GM19193 (cell line): ENCODE measurements around the gene ZNF785.
A peak's percentile ranks its signal among the peaks of the same experiment; 100 is the strongest.

Experiments
- POLR2A ChIP-seq: IDR thresholded peaks from 4 replicates; pipeline ENCODE4 v1.6.1; 2011; ENCODE audit not compliant: insufficient read depth, insufficient read length; ENCODE audit errors: extremely low read depth

Gene ZNF785

DNA sequence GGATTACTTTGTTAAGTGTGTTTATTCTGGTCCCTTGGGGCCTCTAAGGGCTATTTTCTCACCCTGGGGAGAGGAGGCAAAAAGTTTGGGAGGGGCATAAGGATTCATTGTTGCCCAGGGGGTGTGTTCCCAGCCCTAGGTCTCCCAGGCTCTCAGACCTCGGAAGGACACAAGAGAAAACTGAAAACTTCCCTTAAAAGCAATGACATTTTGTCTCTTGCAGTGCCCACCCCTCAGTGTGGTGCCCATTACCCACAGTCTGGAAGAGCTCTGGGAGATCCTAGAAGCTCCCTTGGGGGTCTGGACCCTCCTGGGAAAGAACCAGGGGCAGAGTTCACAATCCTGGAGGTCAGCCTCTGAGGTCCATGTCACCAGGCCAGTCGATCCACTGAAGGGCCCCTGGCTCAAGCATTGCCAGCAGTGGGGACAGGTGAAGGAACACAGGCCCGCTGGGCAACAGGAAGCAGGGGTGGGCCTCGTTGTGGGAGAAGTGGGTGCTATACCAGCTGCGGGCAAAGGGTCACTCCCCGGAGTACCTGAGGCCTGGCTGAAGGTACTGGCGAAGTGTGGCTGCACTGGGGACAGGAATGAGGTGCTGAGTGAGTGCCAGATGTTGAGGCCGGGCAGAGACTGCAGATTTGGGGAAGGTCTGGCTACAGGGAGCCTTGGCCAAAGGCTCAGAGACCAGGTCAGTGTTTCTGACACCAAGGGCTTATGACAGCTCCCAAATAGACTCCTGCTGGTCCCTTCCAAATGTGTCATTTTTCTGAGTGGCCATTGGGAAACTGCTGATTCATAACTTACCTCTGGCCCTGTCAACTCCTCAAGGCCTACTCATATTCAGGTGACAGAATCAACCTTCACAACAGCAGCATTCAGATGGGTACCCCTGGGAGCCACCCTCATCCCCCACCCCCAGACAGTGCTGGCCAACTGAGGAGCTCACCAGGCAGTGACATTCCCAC is 46.2 kb downstream of the ZNF785 start:
- no peak for TF ChIP-seq POLR2A

DNA sequence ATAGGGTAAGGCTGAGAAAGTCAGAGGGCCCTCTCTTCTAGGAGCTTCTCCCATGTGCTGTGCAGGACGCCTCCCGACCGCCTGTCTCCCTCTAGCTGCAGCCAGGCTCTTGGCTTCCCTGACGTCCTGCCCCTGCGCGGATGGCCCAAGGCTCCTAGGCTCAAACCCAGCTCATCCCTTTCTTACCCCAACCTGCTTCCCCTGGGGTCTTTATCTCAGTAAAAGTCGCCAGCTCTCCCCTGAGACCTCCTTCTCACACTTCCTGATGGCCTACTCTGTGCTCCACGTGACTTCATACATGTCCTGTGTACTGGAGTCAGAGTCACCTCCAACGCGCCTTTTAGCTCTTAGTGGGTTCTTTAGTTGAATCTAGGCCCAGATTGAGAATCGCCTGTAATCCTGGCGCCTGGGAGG is 49.7 kb downstream of the ZNF785 start:
- peak; percentile 49 for TF ChIP-seq POLR2A

DNA sequence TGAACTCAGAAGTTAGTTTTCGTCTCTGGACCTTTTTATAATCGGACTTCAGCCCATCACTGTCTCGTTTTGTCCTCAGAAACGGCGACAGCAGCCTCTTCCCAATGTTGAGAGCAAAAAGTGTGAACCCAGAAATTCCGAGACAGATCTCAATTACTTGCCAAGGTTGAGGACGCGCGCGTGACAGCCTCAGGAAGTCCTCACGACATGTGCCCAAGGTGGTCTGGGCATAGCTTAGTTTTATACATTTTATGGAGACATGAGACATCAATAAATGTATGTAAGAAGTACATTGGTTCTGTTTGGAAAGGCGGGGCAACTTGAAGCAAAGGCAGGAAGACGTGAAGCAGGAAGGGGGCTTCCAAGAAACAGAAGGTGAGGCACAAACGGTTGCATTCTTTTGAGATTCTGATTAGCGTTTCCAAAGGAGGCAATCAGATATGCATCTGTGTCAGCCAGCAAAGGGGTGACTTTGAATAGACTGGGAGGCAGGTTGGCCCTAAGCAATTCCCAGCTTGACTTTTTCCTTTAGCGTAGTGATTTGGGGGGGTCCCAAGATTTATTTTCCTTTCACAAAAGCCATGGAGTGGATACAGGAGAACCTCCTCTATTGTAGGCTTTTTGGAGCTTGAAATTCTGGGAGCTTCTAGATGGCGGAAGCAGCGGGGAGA is 50.3 kb downstream of the ZNF785 start:
- no peak for TF ChIP-seq POLR2A

DNA sequence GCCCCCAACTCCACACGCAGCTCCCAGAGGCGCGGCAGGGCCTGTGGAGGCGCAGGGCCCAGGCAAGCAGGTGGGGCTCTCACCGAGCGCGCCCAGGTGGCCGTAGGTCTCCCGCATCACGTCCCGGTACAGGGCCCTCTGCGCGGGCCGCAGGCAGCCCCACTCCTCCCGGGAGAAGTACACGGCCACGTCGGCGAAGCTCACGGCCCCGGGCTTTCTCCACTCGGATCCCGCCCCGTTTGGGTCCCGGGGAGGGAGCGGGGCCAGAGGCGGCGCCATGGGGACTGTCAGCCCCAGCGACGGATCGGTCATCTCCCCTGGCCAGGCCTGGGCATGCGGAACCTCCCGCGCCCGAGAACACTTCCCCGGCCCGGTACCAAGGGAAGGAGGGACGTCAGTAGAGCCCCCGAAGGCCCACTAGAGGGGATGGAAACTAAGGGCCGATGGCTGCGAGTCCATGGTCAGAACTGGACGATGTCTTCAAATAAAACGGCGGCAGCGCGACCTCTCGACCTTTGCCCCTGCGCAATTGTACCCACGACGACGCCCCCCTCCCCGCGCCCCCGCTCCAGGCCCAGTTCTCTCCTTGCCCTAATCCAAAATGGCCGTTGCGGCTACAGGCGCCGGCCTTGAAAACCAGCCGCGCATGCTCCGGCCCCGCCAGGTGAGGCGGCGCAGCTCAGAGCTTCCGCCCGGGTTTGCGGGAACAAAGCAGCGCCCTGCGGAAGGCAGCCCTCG is 51.0 kb downstream of the ZNF785 start, which contains the start of gene ZNF747:
ZNF747 (minus strand) TSS at position 491 of the 738 bp plus-strand sequence; CDS start at position 312, 179 bp downstream.
- peak; percentile 79 for TF ChIP-seq POLR2A

DNA sequence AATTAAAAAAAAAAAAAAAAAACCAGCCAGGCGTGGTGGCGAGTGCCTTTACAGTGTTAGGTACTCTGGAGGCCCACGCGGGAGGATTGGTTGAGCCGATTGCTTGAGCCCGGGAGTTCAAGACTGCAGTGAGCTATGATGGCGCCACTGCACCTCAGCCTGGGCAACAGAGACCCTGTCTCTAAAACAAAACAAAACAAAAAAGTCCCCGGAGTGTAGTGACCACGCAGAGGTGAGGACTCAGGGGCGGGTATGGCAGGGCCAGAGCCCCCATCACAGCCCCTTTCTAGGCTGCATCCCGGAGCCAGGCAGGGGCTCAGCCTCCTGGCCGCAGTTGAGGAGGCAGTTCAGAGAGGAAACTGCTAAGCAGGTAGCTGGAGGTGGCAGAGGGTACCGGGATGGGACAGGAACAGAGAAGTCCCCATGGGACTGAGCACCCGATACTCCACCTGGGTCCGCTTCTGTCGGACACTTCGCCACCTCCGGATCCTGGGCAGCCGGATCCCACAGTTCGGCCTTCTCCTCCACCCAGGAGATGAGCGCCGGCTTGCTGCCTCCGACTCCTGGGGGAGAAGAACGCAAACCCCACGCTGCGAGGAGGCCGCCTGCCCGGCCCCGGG is 51.6 kb downstream of the ZNF785 start:
- TF ChIP-seq POLR2A = no peak

DNA sequence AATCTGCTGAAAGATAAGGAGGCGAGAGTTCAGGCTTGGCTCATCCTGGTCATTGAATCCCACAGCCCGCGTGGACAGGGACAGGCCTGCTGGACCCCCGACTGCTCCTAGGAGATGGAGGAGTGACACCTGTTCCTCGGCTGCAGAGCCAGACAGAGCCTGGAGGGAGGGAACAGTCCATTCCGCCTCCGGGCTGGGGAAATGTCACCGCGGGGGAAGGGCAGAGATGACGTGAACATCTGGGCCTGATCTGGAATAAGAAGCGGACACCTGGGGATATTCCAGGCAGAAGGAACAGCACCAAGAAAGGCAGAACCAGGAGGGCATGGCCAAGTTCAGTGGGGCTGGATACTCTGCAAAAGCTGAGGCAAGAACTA is 52.4 kb downstream of the ZNF785 start:
- no peak for TF ChIP-seq POLR2A

DNA sequence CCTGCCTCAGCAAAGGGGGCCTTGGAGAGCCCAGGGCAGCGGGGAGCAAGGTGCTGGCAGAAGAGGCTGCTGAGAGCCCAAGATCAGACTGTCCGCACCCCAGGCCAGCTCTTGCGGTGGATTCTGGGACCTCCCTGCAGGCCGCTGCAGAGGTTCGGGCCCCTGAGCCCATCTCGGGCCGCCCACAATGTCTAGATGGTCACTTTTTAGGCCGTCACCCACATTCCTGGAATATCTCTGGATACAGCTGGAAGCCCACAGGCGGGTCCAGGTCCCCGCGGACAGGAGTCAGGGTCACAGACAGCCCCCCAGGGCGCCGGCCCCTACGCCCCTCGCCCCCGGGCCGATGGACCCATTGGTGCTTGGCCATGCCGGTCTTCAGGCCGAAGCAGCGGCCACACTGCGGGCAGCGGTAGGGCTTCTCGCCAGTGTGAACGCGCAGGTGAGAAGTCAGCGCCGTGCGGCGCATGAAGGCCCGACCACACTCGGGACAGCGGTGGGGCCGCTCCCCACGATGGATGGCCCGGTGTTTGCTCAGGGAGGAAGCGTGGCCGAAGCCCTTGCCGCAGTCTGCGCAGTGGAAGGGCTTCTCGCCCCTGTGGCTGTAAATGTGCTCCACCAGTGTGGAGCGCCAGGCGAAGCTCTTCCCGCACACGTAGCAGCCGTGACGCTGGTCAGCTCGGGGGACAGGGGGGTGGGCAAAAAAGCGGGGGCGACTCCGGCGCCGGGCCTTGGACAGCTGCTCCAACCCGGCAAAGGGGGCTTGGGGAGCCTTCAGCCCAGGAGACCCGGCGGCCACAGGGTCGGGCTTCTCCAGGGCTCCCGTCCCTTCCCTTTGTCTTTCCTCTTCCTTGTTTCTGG is 53.0 kb downstream of the ZNF785 start:
- TF ChIP-seq POLR2A = no peak
